SU-DHL-6 (cell line): ENCODE data around the gene CFAP141.

ENCODE experiments used
- H2AFZ ChIP-seq: fragments of 200-600 bp; sonication (generic); 2 replicates; pipeline ENCODE4 v1.6.1; 2014; ENCODE audit warnings: low read depth, mild to moderate bottlenecking, moderate library complexity, mixed read lengths, antibody characterized with exemption, low read length; ENCODE audit not compliant: severe bottlenecking
- H3F3A ChIP-seq: fragments of 200-600 bp; shearing (Covaris generic); 2 replicates; pipeline ENCODE4 v1.6.0; 2016; ENCODE audit warnings: antibody characterized with exemption, mild to moderate bottlenecking; ENCODE audit not compliant: insufficient read depth
- H3K27ac ChIP-seq: fragments of 200-600 bp; sonication (generic); 2 replicates; pipeline ENCODE4 v1.5.1; 2016; ENCODE audit warnings: low read depth, mild to moderate bottlenecking, low read length, moderate library complexity, mixed read lengths
- H3K27me3 ChIP-seq: fragments of 200-600 bp; sonication (generic), shearing (Covaris generic); 2 replicates; pipeline ENCODE4 v1.6.0; 2014; ENCODE audit warnings: mild to moderate bottlenecking, low read length
- H3K36me3 ChIP-seq: fragments of 200-600 bp; sonication (generic); 2 replicates; pipeline ENCODE4 v1.6.1; 2014; ENCODE audit warnings: mild to moderate bottlenecking, low read length, mixed read lengths
- H3K4me2 ChIP-seq: fragments of 300-600, 200-600 bp; shearing (Covaris generic), sonication (generic); 2 replicates; pipeline ENCODE4 v1.6.0; 2014; ENCODE audit warnings: low read length, low read depth, mild to moderate bottlenecking; ENCODE audit not compliant: poor library complexity, severe bottlenecking
- H3K4me3 ChIP-seq: fragments of 200-600 bp; sonication (generic); 2 replicates; pipeline ENCODE4 v1.5.1; 2014; ENCODE audit warnings: antibody characterized with exemption, low read length, mild to moderate bottlenecking, mixed read lengths; ENCODE audit not compliant: insufficient read depth, poor library complexity, severe bottlenecking
- H3K79me2 ChIP-seq: fragments of 200-600 bp; sonication (generic); 2 replicates; pipeline ENCODE4 v1.6.1; 2014; ENCODE audit warnings: mild to moderate bottlenecking, low read length, moderate library complexity; ENCODE audit not compliant: insufficient read depth
- H3K9ac ChIP-seq: fragments of 200-600 bp; sonication (generic); 2 replicates; pipeline ENCODE4 v1.7.0; 2014; ENCODE audit warnings: mild to moderate bottlenecking, low read length
- H3K9me2 ChIP-seq: fragments of 200-600 bp; sonication (generic); replicated peaks from 2 replicates; pipeline ENCODE4 v1.6.1; 2014; ENCODE audit warnings: low read length; ENCODE audit not compliant: insufficient read depth
- H3K9me3 ChIP-seq: fragments of 200-600 bp; sonication (generic); 2 replicates; pipeline ENCODE4 v1.6.1; 2014; ENCODE audit warnings: low read length, mixed read lengths; ENCODE audit not compliant: insufficient read depth
- H4K20me1 ChIP-seq: fragments of 200-600 bp; sonication (generic); 2 replicates; pipeline ENCODE4 v1.6.1; 2014; ENCODE audit warnings: low read depth, mild to moderate bottlenecking, antibody characterized with exemption, low read length, moderate library complexity, mixed read lengths
- CTCF ChIP-seq: fragments of 200-600 bp; sonication (generic); IDR thresholded peaks from one replicate; pipeline ENCODE4 v1.5.1; 2017; ENCODE audit warnings: antibody characterized with exemption, mild to moderate bottlenecking, low read length, moderate library complexity; ENCODE audit not compliant: insufficient read depth, poor library complexity, severe bottlenecking
- EZH2phosphoT487 ChIP-seq: fragments of 200-600 bp; sonication (generic), shearing (Covaris generic); conservative IDR thresholded peaks from 2 replicates; pipeline ENCODE4 v1.6.1; 2018; ENCODE audit warnings: mild to moderate bottlenecking, antibody characterized with exemption, low read length, moderate library complexity, mixed read lengths

CFAP141 gene

GRCh38 chr1:154206196-154206595, at the start of gene CFAP141:
Gene CFAP141 (minus strand): TSS chr1:154206333. CDS start chr1:154206307, 26 bp downstream.
- 0 out of 2 replicates have a peak, but pooled peaks cover 9% of the 10 kb centered on the region for H3F3A ChIP-seq
- no peaks in the 10 kb centered on the region for H3K9me2 ChIP-seq
- no peak within 1 kb of the TSS for H3K4me3 ChIP-seq
- no peak within 1 kb of the TSS for H3K4me2 ChIP-seq
- TF ChIP-seq EZH2phosphoT487 = no peak
- TF ChIP-seq CTCF = no peak
- no peak within 1 kb of the TSS for H3K9ac ChIP-seq
- no peaks in the 10 kb centered on the region for H3K27me3 ChIP-seq
- H3K9me3 ChIP-seq = no peaks in the 10 kb centered on the region
- no peak within 1 kb of the TSS for H3K27ac ChIP-seq
- no peaks in the 10 kb centered on the region for H3K79me2 ChIP-seq
- peaks cover 8% of the 10 kb centered on the region; the same call in 1 of the 2 replicates for H3K36me3 ChIP-seq
- no peak within 1 kb of the TSS for H2AFZ ChIP-seq
- no peaks in the 10 kb centered on the region for H4K20me1 ChIP-seq

GRCh38 chr1:154253671-154254070, 47.5 kb upstream of the CFAP141 start:
- TF ChIP-seq EZH2phosphoT487 = no peak
- no peak for TF ChIP-seq CTCF
- Histone ChIP-seq H3K9ac (no peak overlapping the region), H3K9me2 (no peaks in the 10 kb centered on the region), H4K20me1 (no peaks in the 10 kb centered on the region), H3K4me2 (no peak overlapping the region), H3F3A (no peaks in the 10 kb centered on the region), H3K27ac (no peak overlapping the region), H3K27me3 (no peaks in the 10 kb centered on the region), H2AFZ (no peak overlapping the region), H3K36me3 (peaks cover 59% of the 10 kb centered on the region), H3K4me3 (no peak overlapping the region), H3K9me3 (no peaks in the 10 kb centered on the region), H3K79me2 (no peaks in the 10 kb centered on the region)

- Histone ChIP-seq H3K9me3 (no peaks in the 10 kb centered on the region), H4K20me1 (peaks cover 7% of the 10 kb centered on the region; the same call in 1 of the 2 replicates), H3K27me3 (no peaks in the 10 kb centered on the region), H3K27ac (no peak overlapping the region), H3K9me2 (no peaks in the 10 kb centered on the region), H3K79me2 (peaks cover 40% of the 10 kb centered on the region), H2AFZ (no peak overlapping the region), H3K4me3 (no peak overlapping the region), H3K36me3 (peaks cover 71% of the 10 kb centered on the region), H3K9ac (no peak overlapping the region), H3F3A (0 out of 2 replicates have a peak, but pooled peaks cover 6% of the 10 kb centered on the region), H3K4me2 (no peak overlapping the region)
- TF ChIP-seq EZH2phosphoT487 = no peak
These were observed 35.7 kb upstream of the CFAP141 start for GRCh38 chr1:154241703-154242351.

GRCh38 chr1:154240294-154240833, 34.2 kb upstream of the CFAP141 start:
- no peak overlapping the region for H2AFZ ChIP-seq
- no peak for TF ChIP-seq EZH2phosphoT487
- TF ChIP-seq CTCF = no peak
- no peak overlapping the region for H3K27ac ChIP-seq
- H3F3A ChIP-seq = no peaks in the 10 kb centered on the region
- peaks cover 43% of the 10 kb centered on the region for H3K79me2 ChIP-seq
- no peaks in the 10 kb centered on the region for H3K9me2 ChIP-seq
- no peak overlapping the region for H3K4me3 ChIP-seq
- H3K36me3 ChIP-seq = peaks cover 72% of the 10 kb centered on the region
- no peaks in the 10 kb centered on the region for H3K27me3 ChIP-seq
- no peaks in the 10 kb centered on the region for H3K9me3 ChIP-seq
- H3K4me2 ChIP-seq = no peak overlapping the region
- H4K20me1 ChIP-seq = peaks cover 7% of the 10 kb centered on the region; the same call in 1 of the 2 replicates
- no peak overlapping the region for H3K9ac ChIP-seq
